ENCODE results near the gene RAD54L. TPM values are rescaled to one million over a fixed set of nuclear protein-coding genes. Genes with fewer than 3 reads are reported as not detected.
"Not testable (repeated sequence)": the region's sequence is repeated elsewhere in the genome, so short reads cannot be mapped to it uniquely, and the experiment has no call there.

Gene RAD54L
- total RNA-seq (2014; rRNA removed; shearing (Covaris generic)), result 9.8 and 24.2 TPM in 2 replicates

DNA sequence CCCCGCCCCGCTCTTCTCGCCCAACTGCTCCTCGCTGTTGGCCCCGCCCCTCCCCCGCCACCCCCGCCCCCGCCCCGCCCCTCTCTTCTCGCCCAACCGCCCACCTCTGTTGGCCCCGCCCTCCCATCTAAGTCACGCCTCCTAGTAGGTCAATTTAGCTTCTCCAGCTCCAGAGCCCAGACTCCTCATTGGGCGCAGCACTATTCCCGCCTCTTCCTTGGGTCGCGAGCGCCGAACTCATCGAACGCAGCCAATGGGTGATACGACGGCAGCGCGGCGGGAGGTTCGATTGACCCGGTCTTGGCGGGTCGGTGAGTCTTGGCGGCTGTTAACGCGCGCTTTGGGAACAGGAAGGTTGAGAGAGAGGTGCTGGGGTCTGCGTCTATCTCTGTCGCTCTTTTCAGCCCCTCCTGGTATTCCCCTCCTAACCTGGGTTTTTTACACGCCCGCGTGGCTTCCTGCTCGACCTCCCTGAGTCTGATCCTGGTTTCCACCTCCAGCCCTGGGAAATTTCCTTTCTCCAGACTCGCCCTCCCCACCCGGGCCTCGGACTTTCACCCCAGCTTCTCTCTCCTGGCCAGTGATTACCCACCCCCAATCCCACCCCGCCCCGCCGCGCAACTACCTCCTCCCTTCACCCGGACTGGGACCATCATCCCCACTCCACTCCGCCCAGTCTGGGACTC lies at the start of gene RAD54L:
Gene RAD54L (plus strand): TSS at position 328 of the 686 bp plus-strand sequence. CDS start 643 bp downstream, outside the sequence.
- DNase-seq (ENCODE audit: low read depth), result peak; percentile 99

DNA sequence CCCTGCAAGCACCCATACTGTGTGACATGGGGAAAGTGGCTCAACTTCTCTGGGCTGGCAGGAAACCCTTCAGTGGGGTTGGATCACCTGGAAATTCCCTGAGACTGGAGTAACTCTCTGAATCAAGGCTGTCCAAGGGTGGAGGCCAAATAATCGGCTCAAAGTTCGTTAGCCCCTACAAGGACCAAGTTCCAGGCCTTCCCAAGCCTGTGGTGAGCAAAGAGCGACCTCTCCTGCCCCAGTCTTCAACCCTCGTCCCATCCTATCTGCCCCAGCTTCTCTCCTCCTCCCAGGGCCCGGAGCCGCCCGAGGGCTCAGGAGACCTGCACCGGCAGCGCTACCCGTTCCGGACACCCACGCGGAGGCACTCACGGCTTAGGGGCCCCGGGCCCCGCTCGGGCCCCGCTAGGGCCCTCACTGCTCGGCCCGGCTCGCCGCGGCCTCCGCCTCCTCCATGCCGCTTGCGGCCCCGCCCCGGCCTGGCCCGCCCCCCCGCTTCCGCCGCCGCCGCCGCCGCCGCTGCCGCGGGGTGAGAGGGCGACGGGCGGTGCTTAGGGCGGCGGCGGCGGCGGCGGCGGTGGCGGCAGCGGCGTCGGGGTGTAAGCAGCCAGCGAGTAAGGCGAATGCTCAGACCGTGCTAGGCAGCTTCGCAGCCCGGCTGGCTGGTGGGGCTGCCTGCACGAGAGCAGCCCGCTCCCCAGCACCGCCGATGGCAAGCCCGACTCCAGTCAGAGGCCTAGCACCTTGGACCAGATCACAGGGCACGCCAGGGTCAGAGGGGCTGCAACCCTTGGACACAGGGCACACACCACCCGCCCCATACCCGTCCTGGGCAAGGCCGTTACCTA lies 49.4 kb upstream of the RAD54L start, which contains the start of gene POMGNT1:
Gene POMGNT1 (minus strand): TSS at position 471 of the 848 bp plus-strand sequence. CDS start 613 bp downstream, outside the sequence.
- peak; percentile 66 for DNase-seq (ENCODE audit: low read depth)

DNA sequence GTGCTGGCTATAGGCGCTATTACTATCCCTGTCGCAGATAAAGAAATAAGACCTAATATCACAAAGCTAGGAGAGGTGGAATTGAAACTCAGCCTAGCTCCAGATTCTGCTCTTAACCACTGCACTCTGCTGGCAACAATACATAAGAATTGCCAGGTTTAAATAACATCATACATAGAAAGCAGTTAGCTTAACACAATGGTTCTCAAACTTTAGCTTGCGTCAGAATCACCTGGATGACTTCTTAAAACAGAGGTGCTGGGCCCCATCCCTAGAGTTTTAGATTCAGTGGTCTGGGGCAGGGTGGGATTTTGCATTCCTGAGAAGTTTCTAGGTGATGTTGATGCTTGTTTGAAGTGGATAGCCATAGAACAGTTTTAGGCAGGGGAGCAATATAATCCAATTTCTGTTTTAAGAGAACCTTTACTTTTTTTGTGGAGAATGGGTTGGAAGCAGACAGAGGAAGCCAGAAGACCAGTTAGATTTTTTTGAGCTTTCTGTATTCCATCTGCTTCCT lies 48.3 kb upstream of the RAD54L start:
- no peak for DNase-seq (ENCODE audit: low read depth)

GRCh38 chr1:46203738-46204405 lies 43.7 kb upstream of the RAD54L start:
- no peak for DNase-seq (ENCODE audit: low read depth)

GRCh38 chr1:46204406-46204742 lies 43.2 kb upstream of the RAD54L start:
- DNase-seq (ENCODE audit: low read depth), result no peak

- no peak for DNase-seq (ENCODE audit: low read depth)
Observed at GRCh38 chr1:46205141-46205540, 42.4 kb upstream of the RAD54L start.

DNA sequence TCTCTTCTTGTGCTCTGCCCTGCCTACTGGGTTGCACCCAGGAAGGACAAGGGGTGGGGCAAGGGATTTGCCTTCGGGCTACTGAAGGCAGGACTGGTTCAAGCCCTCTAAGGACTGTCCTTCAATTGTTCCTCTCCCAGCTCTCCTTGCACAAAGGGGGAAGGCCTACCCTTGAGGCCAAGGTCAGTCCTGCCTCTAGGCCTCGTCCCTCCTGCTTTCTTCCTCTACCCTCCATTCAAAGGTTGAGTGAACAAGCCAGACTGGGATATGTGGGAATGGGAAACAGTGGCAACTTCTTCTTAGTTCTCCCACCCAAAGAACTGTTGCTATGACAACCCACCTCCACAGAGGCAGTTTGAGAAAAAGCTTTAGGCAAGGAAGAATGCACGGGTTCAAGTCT lies 41.8 kb upstream of the RAD54L start:
- DNase-seq (ENCODE audit: low read depth), result no peak

- DNase-seq (ENCODE audit: low read depth), result no peak
Observed at GRCh38 chr1:46206399-46206798, 41.2 kb upstream of the RAD54L start.

DNA sequence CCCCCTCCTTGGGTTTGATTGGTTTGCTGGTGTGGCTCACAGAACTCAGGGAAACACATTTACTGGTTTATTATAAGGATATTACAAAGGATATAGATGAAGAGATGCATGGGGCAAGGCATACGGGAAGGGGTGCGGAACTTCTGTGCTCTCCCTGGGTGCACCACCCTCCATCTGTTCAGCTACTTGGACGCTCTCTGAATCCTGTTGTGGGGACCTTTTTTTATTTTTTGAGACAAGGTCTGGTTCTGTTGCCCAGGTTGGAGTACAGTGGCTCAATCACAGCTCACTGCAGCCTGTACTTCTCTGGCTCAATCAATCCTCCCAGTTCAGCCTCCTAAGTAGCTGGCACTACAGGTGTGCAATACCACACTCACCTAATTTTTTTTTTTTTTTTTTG lies 37.0 kb upstream of the RAD54L start:
- DNase-seq (ENCODE audit: low read depth), result no peak

GRCh38 chr1:46211051-46211450 lies 36.5 kb upstream of the RAD54L start:
- no peak for DNase-seq (ENCODE audit: low read depth)

DNA sequence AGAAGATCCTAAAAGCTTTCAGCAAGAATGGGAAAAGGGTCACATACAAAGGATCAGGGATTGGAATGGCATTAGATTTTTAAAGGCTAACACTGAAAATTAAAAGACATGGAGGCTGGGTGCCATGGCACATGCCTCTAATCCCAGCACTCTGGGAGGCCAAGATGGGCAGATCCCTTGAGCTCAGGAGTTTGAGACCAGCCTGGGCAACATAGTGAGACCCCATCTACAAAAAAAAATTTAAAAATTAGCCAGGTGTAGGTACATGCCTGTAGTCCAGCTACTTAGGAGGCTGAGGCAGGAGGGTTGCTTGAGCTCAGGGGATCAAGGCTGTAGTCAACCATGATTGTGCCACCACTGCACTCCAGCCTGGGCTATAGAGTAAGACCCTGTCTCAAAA lies 32.1 kb upstream of the RAD54L start:
- DNase-seq (ENCODE audit: low read depth), result no peak

DNA sequence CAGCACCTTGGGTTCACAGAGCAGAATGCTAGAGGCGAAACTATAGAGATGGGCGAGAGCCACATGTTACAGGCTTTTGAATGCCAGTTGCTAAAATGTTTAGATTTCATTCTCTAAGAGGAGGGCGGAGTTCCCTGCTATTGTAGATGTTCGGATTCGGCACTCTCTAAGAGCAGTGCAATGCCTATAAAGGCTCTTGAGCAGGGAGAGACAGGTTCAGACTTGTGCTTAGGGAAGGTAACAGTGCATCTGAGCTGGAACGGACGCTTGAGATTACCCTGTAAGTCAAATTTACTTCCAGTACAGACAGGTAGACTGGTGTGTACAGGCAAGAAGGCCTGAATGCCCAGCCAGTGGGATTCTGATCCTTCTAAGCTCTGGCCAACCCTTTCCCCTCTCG lies 29.1 kb upstream of the RAD54L start:
- DNase-seq (ENCODE audit: low read depth), result no peak

GRCh38 chr1:46219551-46220520 lies 27.7 kb upstream of the RAD54L start:
- DNase-seq (ENCODE audit: low read depth), result peak; percentile 48

DNA sequence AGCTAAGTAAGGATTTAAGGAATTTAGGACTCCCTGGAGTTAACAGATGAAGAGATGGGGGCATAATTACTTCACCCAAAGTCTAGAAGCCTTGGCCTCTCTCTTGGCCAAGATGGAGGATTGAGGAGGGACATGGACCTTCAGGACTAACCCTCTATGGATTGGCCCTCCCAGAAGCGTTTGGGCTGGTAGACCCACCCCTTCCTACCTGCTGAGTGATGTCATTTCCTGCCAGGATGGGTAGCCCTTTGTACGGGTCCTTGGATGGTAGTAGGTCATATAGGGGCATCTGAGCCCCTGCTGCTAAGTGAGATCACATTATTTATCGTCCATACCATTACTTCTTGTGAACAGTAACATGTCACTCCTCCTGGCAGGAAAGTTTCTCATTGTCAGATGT lies 26.8 kb upstream of the RAD54L start:
- no peak for DNase-seq (ENCODE audit: low read depth)

GRCh38 chr1:46221749-46222148 lies 25.8 kb upstream of the RAD54L start:
- no peak for DNase-seq (ENCODE audit: low read depth)

DNA sequence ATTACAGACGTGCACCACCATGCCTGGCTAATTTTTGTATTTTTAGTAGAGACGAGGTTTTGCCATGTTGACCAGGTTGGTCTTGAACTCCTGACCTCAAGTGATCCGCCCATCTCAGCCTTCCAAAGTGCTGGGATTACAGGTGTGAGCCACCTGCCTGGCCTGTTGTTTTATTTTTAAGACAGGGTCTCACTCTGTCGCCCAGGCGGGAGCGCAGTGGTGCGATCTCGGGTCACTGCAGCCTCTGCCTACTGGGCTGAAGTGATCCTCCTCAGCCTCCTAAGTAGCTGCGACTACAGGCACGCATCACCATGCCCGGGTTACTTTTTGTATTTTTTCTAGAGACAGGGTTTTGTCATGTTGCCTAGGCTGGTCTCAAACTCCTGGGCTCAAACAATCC lies 24.5 kb upstream of the RAD54L start:
- not testable (repeated sequence) for DNase-seq (ENCODE audit: low read depth)

GRCh38 chr1:46223472-46223943 lies 24.1 kb upstream of the RAD54L start:
- DNase-seq (ENCODE audit: low read depth), result peak; percentile 92

DNA sequence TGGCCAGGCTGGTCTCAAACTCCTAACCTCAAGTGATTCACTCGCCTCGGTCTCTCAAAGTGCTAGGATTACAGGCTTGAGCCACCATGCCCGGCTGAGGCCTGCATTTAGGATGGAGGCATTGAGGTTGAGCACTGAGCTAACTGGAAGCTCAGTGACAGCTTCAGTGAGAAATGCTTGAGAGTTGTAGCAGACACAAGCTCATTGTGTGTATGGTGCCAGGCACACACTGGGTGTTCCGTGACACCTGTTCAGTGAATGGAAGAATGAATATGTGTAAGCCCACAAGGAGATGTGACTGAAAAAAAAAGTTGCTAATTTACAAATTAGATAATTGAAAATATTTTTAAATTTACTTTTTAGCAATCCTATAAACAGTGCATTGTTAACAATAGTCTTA lies 22.6 kb upstream of the RAD54L start:
- DNase-seq (ENCODE audit: low read depth), result no peak

DNA sequence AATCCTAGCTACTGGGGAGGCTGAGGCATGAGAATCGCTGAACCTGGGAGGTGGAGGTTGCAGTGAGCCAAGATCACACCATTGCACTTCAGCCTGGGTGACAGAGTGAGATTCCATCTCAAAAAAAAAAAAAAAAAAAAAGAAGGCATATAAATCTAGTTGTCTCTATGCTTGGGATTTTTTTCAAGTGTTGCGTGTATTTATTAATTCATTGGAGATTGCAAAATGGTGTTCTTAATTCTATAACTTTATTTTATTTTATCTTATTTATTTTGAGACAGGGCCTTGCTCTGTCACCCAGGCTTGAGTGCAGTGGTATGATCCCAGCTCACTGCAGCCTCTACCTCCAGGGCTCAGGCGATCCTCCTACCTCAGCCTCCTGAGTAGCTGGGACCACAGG lies 16.3 kb upstream of the RAD54L start:
- not testable (repeated sequence) for DNase-seq (ENCODE audit: low read depth)

DNA sequence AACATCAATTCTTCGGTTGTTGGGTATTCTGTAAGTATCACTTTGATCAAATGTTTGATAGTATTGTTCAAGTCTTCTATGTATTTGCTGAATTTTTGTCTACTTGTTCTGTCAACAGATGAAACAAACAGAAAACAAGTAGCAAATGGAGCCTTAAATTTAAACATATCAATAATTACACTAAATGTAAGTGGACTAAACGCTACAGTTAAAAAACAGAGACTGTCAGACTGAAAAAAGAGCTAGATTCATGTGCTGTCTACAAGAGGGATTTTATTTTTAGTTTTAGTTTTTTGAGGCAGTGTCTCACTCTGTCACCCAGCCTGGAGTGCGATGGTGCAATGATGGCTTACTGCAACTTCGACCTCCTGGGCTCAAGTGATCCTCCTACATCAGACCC lies 10.7 kb upstream of the RAD54L start:
- DNase-seq (ENCODE audit: low read depth), result no peak

- DNase-seq (ENCODE audit: low read depth), result peak; percentile 44
Observed at GRCh38 chr1:46238865-46239264, 8.7 kb upstream of the RAD54L start.
